Cardiac muscle cell (in vitro differentiated cells and primary cell): ENCODE data around the gene OR6K3. TPM values are rescaled to one million over a fixed set of nuclear protein-coding genes. Genes with fewer than 3 reads are reported as not detected.

Experiments used
- DNase-seq, 2 donors: peaks; one replicate each; pipeline versions ENCODE4 v3.0.0 to v3.0.0-alpha.2; 2010 to 2017; ENCODE audit warnings: low read depth in 1 of 2, low spot score in 1 of 2
- H3K27ac ChIP-seq: fragments of 200-600 bp; sonication (generic); 2 replicates; pipeline ENCODE4 v1.5.1; 2016
- H3K27me3 ChIP-seq: fragments of 200-600 bp; sonication (generic); 2 replicates; pipeline ENCODE4 v1.6.0; 2016; ENCODE audit warnings: control low read depth
- H3K36me3 ChIP-seq: fragments of 200-600 bp; sonication (generic); 2 replicates; pipeline ENCODE4 v1.5.1; 2016; ENCODE audit warnings: control low read depth
- H3K4me1 ChIP-seq: fragments of 200-600 bp; sonication (generic); 2 replicates; pipeline ENCODE4 v1.8.1; 2017; ENCODE audit warnings: low read depth, mild to moderate bottlenecking, mixed run types
- H3K4me3 ChIP-seq: fragments of 200-600 bp; sonication (generic); 2 replicates; pipeline ENCODE4 v1.5.1; 2016; ENCODE audit warnings: mild to moderate bottlenecking
- H3K9me3 ChIP-seq: fragments of 200-600 bp; sonication (generic); 2 replicates; pipeline ENCODE4 v1.5.1; 2017; ENCODE audit warnings: low read depth, mild to moderate bottlenecking, control low read depth
- CTCF ChIP-seq: IDR thresholded peaks from 2 replicates; pipeline ENCODE4 v1.5.1; 2012; ENCODE audit warnings: low read depth, mild to moderate bottlenecking, low read length
- polyA plus RNA-seq: library from polyadenylated mRNA; unstranded; fragments of >200 nt; fragmentation: Nextera tagmentation; extraction: Ambion mirVana; gene quantifications from 2 replicates; pipeline ENCODE4 v1.2.1, GENCODE V29; 2016
- total RNA-seq: library from RNA; depleted of rRNA; stranded (reverse); fragments of >200 nt; gene quantifications from 2 replicates; pipeline ENCODE4 v1.2.3, GENCODE V29; 2016

The OR6K3 gene
- total and polyA plus RNA-seq, 2 experiments from 2014 or later: not detected

- no peak overlapping the region for H3K27ac ChIP-seq
- no peak overlapping the region for H3K4me3 ChIP-seq
- H3K4me1 ChIP-seq: no peaks in the 10 kb centered on the region
- no peaks in the 10 kb centered on the region for H3K27me3 ChIP-seq
- peak in 1 of 2 donors; percentile 16 for DNase-seq
- no peaks in the 10 kb centered on the region for H3K9me3 ChIP-seq
- no peak for TF ChIP-seq CTCF
- H3K36me3 ChIP-seq: no peaks in the 10 kb centered on the region
Observed at GRCh38 chr1:158675563-158676323, 44.8 kb downstream of the OR6K3 start.

- DNase-seq: no peak
- Histone ChIP-seq H3K9me3 (no peaks in the 10 kb centered on the region), H3K36me3 (no peaks in the 10 kb centered on the region), H3K27me3 (no peaks in the 10 kb centered on the region), H3K27ac (no peak overlapping the region), H3K4me1 (no peaks in the 10 kb centered on the region), H3K4me3 (no peak overlapping the region)
- no peak for TF ChIP-seq CTCF
Observed at GRCh38 chr1:158674302-158674701, 46.2 kb downstream of the OR6K3 start.

Other genes starting within 250 kb of the OR6K3 start
- gene OR10R2, start 248.5 kb downstream of the OR6K3 start, total RNA-seq: not detected in 2 replicates
- gene OR10R2, start 248.5 kb downstream of the OR6K3 start, polyA plus RNA-seq: not detected in 2 replicates
- gene OR6Y1, start 166.3 kb downstream of the OR6K3 start, total RNA-seq: not detected in 2 replicates
- gene OR6Y1, start 166.3 kb downstream of the OR6K3 start, polyA plus RNA-seq: not detected in 2 replicates
- gene OR6P1, start 150.1 kb downstream of the OR6K3 start, total RNA-seq: not detected in 2 replicates
- not detected in 2 replicates for gene OR6P1, start 150.1 kb downstream of the OR6K3 start, polyA plus RNA-seq
- gene OR10X1, start 140.8 kb downstream of the OR6K3 start, total RNA-seq: not detected in 2 replicates
- gene OR10X1, start 140.8 kb downstream of the OR6K3 start, polyA plus RNA-seq: not detected in 2 replicates
- not detected in 2 replicates for gene OR10Z1, start 115.5 kb downstream of the OR6K3 start, total RNA-seq
- gene OR10Z1, start 115.5 kb downstream of the OR6K3 start, polyA plus RNA-seq: not detected in 2 replicates
- gene SPTA1, start 34.0 kb downstream of the OR6K3 start, total RNA-seq: 0.42 and 1.8 TPM in 2 replicates
- 0.45 and 0.56 TPM in 2 replicates for gene SPTA1, start 34.0 kb downstream of the OR6K3 start, polyA plus RNA-seq
- gene OR6K2, start 20.1 kb downstream of the OR6K3 start, total RNA-seq: not detected in 2 replicates
- not detected in 2 replicates for gene OR6K2, start 20.1 kb downstream of the OR6K3 start, polyA plus RNA-seq
- not detected in 2 replicates for gene OR6K6, start 34.0 kb upstream of the OR6K3 start, total RNA-seq
- gene OR6K6, start 34.0 kb upstream of the OR6K3 start, polyA plus RNA-seq: not detected in 2 replicates
- gene OR6N1, start 51.5 kb upstream of the OR6K3 start, total RNA-seq: not detected in 2 replicates
- gene OR6N1, start 51.5 kb upstream of the OR6K3 start, polyA plus RNA-seq: not detected in 2 replicates
- gene OR6N2, start 60.5 kb upstream of the OR6K3 start, total RNA-seq: not detected in 2 replicates
- gene OR6N2, start 60.5 kb upstream of the OR6K3 start, polyA plus RNA-seq: not detected in 2 replicates
- not detected in 2 replicates for gene MNDA, start 110.6 kb upstream of the OR6K3 start, total RNA-seq
- gene MNDA, start 110.6 kb upstream of the OR6K3 start, polyA plus RNA-seq: not detected in 2 replicates
- not detected in 2 replicates for gene PYHIN1, start 210.8 kb upstream of the OR6K3 start, total RNA-seq
- not detected in 2 replicates for gene PYHIN1, start 210.8 kb upstream of the OR6K3 start, polyA plus RNA-seq